ENCODE measurements around the gene LZTS2.

LZTS2 gene

DNA sequence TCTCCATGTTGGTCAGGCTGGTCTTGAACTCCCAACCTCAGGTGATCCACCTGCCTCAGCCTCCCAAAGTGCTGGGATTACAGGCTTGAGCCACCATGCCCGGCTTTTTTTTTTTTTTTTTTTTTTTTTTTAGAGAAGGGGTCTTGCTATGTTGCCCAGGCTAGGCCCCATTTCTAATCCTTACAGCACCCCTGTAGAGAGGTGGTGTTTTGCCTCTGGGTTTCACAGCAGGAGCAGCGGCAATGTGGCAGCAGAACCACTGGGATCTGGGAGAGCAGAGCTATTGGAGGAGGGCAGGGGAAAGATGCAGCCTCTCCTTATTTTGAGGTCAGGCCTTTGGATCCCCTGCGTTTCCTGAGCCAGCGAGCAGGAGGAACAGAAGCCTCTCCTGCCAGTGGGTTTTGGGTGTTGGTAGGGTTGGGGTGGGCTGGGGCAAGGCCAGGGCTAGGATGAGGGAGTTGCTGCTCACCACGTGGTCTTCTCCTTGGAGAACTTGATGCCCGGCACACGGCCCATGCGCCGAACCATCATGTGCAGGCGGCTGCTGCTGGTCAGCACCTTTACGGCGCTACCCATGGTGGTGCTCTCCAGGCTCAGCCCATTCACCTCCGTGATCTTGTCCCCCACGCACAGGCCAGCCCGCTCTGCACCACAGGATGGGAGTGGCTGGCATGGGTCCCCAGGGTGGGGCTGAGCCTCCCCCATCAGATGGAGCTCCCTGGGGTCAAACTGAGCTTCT lies 23.5 kb downstream of the LZTS2 start:
- no peak for TF ChIP-seq ARNTL (CRISPR knock-in tag; IDR thresholded peaks at IDR 0.05; ENCODE audit: borderline replicate concordance, low read depth)
- TF ChIP-seq ISL1 (CRISPR knock-in tag; IDR thresholded peaks at IDR 0.05) = no peak
- no peak for TF ChIP-seq ZNF565 (CRISPR knock-in tag; conservative IDR thresholded peaks at IDR 0.05; ENCODE audit: low read depth)
- TF ChIP-seq, protein P1, sequence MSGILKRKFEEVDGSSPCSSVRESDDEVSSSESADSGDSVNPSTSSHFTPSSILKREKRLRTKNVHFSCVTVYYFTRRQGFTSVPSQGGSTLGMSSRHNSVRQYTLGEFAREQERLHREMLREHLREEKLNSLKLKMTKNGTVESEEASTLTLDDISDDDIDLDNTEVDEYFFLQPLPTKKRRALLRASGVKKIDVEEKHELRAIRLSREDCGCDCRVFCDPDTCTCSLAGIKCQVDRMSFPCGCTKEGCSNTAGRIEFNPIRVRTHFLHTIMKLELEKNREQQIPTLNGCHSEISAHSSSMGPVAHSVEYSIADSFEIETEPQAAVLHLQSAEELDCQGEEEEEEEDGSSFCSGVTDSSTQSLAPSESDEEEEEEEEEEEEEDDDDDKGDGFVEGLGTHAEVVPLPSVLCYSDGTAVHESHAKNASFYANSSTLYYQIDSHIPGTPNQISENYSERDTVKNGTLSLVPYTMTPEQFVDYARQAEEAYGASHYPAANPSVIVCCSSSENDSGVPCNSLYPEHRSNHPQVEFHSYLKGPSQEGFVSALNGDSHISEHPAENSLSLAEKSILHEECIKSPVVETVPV (CRISPR knock-in tag; IDR thresholded peaks at IDR 0.05) = no peak
- TF ChIP-seq, protein P2, sequence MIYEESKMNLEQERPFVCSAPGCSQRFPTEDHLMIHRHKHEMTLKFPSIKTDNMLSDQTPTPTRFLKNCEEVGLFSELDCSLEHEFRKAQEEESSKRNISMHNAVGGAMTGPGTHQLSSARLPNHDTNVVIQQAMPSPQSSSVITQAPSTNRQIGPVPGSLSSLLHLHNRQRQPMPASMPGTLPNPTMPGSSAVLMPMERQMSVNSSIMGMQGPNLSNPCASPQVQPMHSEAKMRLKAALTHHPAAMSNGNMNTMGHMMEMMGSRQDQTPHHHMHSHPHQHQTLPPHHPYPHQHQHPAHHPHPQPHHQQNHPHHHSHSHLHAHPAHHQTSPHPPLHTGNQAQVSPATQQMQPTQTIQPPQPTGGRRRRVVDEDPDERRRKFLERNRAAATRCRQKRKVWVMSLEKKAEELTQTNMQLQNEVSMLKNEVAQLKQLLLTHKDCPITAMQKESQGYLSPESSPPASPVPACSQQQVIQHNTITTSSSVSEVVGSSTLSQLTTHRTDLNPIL (CRISPR knock-in tag; IDR thresholded peaks at IDR 0.05; ENCODE audit: low read depth) = no peak
- TF ChIP-seq ZFP3 (CRISPR knock-in tag; IDR thresholded peaks at IDR 0.05) = no peak
- TF ChIP-seq, protein P3, sequence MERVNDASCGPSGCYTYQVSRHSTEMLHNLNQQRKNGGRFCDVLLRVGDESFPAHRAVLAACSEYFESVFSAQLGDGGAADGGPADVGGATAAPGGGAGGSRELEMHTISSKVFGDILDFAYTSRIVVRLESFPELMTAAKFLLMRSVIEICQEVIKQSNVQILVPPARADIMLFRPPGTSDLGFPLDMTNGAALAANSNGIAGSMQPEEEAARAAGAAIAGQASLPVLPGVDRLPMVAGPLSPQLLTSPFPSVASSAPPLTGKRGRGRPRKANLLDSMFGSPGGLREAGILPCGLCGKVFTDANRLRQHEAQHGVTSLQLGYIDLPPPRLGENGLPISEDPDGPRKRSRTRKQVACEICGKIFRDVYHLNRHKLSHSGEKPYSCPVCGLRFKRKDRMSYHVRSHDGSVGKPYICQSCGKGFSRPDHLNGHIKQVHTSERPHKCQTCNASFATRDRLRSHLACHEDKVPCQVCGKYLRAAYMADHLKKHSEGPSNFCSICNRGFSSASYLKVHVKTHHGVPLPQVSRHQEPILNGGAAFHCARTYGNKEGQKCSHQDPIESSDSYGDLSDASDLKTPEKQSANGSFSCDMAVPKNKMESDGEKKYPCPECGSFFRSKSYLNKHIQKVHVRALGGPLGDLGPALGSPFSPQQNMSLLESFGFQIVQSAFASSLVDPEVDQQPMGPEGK (CRISPR knock-in tag; IDR thresholded peaks at IDR 0.05; ENCODE audit: borderline replicate concordance) = no peak
- TF ChIP-seq BACH2 (CRISPR knock-in tag; IDR thresholded peaks at IDR 0.05; ENCODE audit: borderline replicate concordance) = no peak
- TF ChIP-seq ZC3H10 (CRISPR knock-in tag; IDR thresholded peaks at IDR 0.05) = no peak
- no peak for TF ChIP-seq SNAI2 (CRISPR knock-in tag; IDR thresholded peaks at IDR 0.05)
- no peak for TF ChIP-seq CSDC2 (CRISPR knock-in tag; IDR thresholded peaks at IDR 0.05)
- TF ChIP-seq, protein P4, sequence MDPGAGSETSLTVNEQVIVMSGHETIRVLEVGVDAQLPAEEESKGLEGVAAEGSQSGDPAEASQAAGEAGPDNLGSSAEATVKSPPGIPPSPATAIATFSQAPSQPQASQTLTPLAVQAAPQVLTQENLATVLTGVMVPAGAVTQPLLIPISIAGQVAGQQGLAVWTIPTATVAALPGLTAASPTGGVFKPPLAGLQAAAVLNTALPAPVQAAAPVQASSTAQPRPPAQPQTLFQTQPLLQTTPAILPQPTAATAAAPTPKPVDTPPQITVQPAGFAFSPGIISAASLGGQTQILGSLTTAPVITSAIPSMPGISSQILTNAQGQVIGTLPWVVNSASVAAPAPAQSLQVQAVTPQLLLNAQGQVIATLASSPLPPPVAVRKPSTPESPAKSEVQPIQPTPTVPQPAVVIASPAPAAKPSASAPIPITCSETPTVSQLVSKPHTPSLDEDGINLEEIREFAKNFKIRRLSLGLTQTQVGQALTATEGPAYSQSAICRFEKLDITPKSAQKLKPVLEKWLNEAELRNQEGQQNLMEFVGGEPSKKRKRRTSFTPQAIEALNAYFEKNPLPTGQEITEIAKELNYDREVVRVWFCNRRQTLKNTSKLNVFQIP (CRISPR knock-in tag; IDR thresholded peaks at IDR 0.05; ENCODE audit: borderline replicate concordance, low read depth) = no peak
- no peak for TF ChIP-seq ESRRG (CRISPR knock-in tag; IDR thresholded peaks at IDR 0.05)
- no peak for TF ChIP-seq ZFP30 (CRISPR knock-in tag; IDR thresholded peaks at IDR 0.05)
- TF ChIP-seq TSHZ2 (CRISPR knock-in tag; IDR thresholded peaks at IDR 0.05) = no peak
- TF ChIP-seq RARB (CRISPR knock-in tag; IDR thresholded peaks at IDR 0.05) = no peak
- ATAC-seq = no peak

DNA sequence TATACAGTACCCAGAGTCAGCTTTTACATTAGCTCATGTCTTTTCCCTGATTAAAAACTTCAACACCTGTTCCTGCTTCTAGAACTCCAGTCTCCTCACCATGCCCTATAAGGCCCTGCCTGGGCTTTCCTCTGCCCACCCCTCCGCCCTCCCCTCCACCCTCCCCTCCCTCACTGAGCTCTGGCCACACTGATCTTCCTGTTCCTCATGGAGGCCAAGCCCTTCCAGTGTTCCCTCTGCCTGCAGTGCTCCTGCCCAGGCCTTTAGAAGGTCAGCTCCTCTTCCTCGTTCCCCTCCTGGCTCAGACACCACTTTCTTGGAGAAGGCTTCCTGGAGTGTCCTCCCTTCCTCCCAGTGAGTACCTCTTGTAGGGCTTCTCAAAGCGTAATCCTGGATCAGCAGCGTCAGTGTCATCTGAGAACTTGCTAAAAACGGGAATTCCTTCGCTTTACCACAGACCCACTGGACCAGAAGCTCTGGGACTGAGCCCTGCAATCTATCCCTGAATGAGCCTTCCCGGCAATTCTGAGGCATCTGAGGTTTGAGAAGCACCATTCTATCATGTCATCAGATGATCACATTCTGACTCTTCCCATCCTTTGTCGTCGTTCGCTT lies 27.6 kb downstream of the LZTS2 start:
- ATAC-seq = no peak
- TF ChIP-seq, protein P1 (CRISPR knock-in tag; IDR thresholded peaks at IDR 0.05) = no peak
- TF ChIP-seq ZNF8 (CRISPR knock-in tag; IDR thresholded peaks at IDR 0.05) (no peak), ZNF70 (CRISPR knock-in tag; IDR thresholded peaks at IDR 0.05) (no peak), ARNTL (CRISPR knock-in tag; IDR thresholded peaks at IDR 0.05; ENCODE audit: borderline replicate concordance, low read depth) (no peak), PPARA (CRISPR knock-in tag; IDR thresholded peaks at IDR 0.05; ENCODE audit: borderline replicate concordance) (no peak), TSHZ2 (CRISPR knock-in tag; IDR thresholded peaks at IDR 0.05) (no peak), BACH2 (CRISPR knock-in tag; IDR thresholded peaks at IDR 0.05; ENCODE audit: borderline replicate concordance) (no peak), TOX (CRISPR knock-in tag; IDR thresholded peaks at IDR 0.05; ENCODE audit: borderline replicate concordance) (no peak), OSR1 (CRISPR knock-in tag; IDR thresholded peaks at IDR 0.05) (no peak)
- TF ChIP-seq, protein P2 (CRISPR knock-in tag; IDR thresholded peaks at IDR 0.05; ENCODE audit: low read depth) = no peak

Data from SK-N-SH treated with all-trans-retinoic acid at 6 μM for 48 hours (cell line).